Neuronal stem cell (in vitro differentiated cells): Measurements from ENCODE around the gene UNC80.

Experiments used
- DNase-seq: peaks from one replicate; pipeline ENCODE4 v3.0.0-alpha.2; 2013; ENCODE audit warnings: low spot score
- H2AFZ ChIP-seq: one replicate; pipeline ENCODE4 v1.6.1; 2013; ENCODE audit warnings: mild to moderate bottlenecking, low read length, inconsistent platforms
- H2AK5ac ChIP-seq: 2 replicates; pipeline ENCODE4 v1.6.1; 2013; ENCODE audit warnings: low read depth, mild to moderate bottlenecking, inconsistent platforms, low read length, moderate library complexity, mixed read lengths
- H2BK120ac ChIP-seq: 2 replicates; pipeline ENCODE4 v1.6.1; 2013; ENCODE audit warnings: low read depth, mild to moderate bottlenecking, inconsistent platforms, low read length, moderate library complexity, mixed read lengths
- H2BK12ac ChIP-seq: one replicate; pipeline ENCODE4 v1.6.1; 2013; ENCODE audit warnings: low read length, inconsistent platforms
- H2BK15ac ChIP-seq: 2 replicates; pipeline ENCODE4 v1.6.1; 2013; ENCODE audit warnings: mild to moderate bottlenecking, low read length, inconsistent platforms, mixed read lengths
- H2BK5ac ChIP-seq: one replicate; pipeline ENCODE4 v1.6.1; 2013; ENCODE audit warnings: inconsistent platforms, mild to moderate bottlenecking, low read length, moderate library complexity
- H3K14ac ChIP-seq: one replicate; pipeline ENCODE4 v1.6.1; 2013; ENCODE audit warnings: low read length, inconsistent platforms
- H3K18ac ChIP-seq: 2 replicates; pipeline ENCODE4 v1.6.1; 2013; ENCODE audit warnings: low read length, inconsistent platforms
- H3K23ac ChIP-seq: 2 replicates; pipeline ENCODE4 v1.6.1; 2013; ENCODE audit warnings: low read depth, mild to moderate bottlenecking, mixed read lengths, low read length, inconsistent platforms; ENCODE audit not compliant: poor library complexity
- H3K27ac ChIP-seq: replicated peaks from 3 replicates; pipeline ENCODE4 v1.5.1; 2013; ENCODE audit warnings: low read length, inconsistent platforms
- H3K27me3 ChIP-seq, 3 experiments: 2 replicates each; pipeline ENCODE4 v1.6.1; 2013; ENCODE audit warnings: low read length in 3 of 3, mild to moderate bottlenecking in 2 of 3, inconsistent platforms in 1 of 3, low read depth in 1 of 3, mixed read lengths in 1 of 3, moderate library complexity in 1 of 3; ENCODE audit not compliant: control insufficient read depth in 3 of 3, insufficient read depth in 3 of 3
- H3K36me3 ChIP-seq, 2 donors: replicated peaks in 1 of 2; 2 replicates each; pipeline ENCODE4 v1.6.1; 2013; ENCODE audit warnings: low read length in 2 of 2; ENCODE audit not compliant: control insufficient read depth in 2 of 2, insufficient read depth in 2 of 2
- H3K4ac ChIP-seq: 2 replicates; pipeline ENCODE4 v1.6.1; 2013; ENCODE audit warnings: inconsistent platforms, mild to moderate bottlenecking, low read length, moderate library complexity
- H3K4me1 ChIP-seq, 2 donors: 1 replicate in 1 of 2; 2 replicates in 1 of 2; pipeline ENCODE4 v1.6.1; 2013; ENCODE audit warnings: low read length in 2 of 2, low read depth in 1 of 2; ENCODE audit not compliant: control insufficient read depth in 2 of 2, insufficient read depth in 1 of 2
- H3K4me2 ChIP-seq: one replicate; pipeline ENCODE4 v1.6.1; 2013; ENCODE audit warnings: mild to moderate bottlenecking, low read length, inconsistent platforms; ENCODE audit not compliant: insufficient read depth, poor library complexity, severe bottlenecking
- H3K4me3 ChIP-seq, 2 donors: 2 replicates each; pipeline ENCODE4 v1.5.1; 2013; ENCODE audit warnings: low read length in 2 of 2, mild to moderate bottlenecking in 2 of 2, inconsistent platforms in 1 of 2, moderate library complexity in 1 of 2
- H3K79me1 ChIP-seq: one replicate; pipeline ENCODE4 v1.6.1; 2013; ENCODE audit warnings: low read depth, mild to moderate bottlenecking, inconsistent platforms, low read length, moderate library complexity
- H3K9ac ChIP-seq: one replicate; pipeline ENCODE4 v1.6.1; 2013; ENCODE audit warnings: mild to moderate bottlenecking, low read depth, low read length, inconsistent platforms; ENCODE audit not compliant: poor library complexity
- H3K9me3 ChIP-seq, 2 donors: replicated peaks in 1 of 2; 2 replicates each; pipeline versions ENCODE3 to v1.6.1; 2013; ENCODE audit warnings: low read length in 2 of 2, mild to moderate bottlenecking in 2 of 2, inconsistent platforms in 1 of 2, low read depth in 1 of 2, mixed read lengths in 1 of 2, moderate library complexity in 1 of 2; ENCODE audit not compliant: control insufficient read depth in 2 of 2, insufficient read depth in 1 of 2
- H4K8ac ChIP-seq: one replicate; pipeline ENCODE4 v1.6.1; 2013; ENCODE audit warnings: low read depth, mild to moderate bottlenecking, inconsistent platforms, low read length, moderate library complexity
- H4K91ac ChIP-seq: one replicate; pipeline ENCODE4 v1.6.1; 2013; ENCODE audit warnings: low read length, low read depth, mild to moderate bottlenecking, inconsistent platforms; ENCODE audit not compliant: poor library complexity
- WGBS, 2 donors: extraction: QIAGEN DNeasy Blood & Tissue Kit; methylation state at CpG; one replicate each; pipeline ENCODE4 v1.1.7; 2013; ENCODE audit warnings: missing lambda C conversion rate in 2 of 2, mixed read lengths in 1 of 2; ENCODE audit not compliant: insufficient read length in 2 of 2, insufficient replicate concordance in 1 of 2; ENCODE audit errors: extremely low coverage in 2 of 2; 5-methylcytosine and 5-hydroxymethylcytosine counted together

The UNC80 gene

GRCh38 chr2:209878701-209879100 is 107.1 kb downstream of the UNC80 start:
- Histone ChIP-seq H2AK5ac (no peak overlapping the region), H3K27ac (no peak overlapping the region), H2BK12ac (no peak overlapping the region), H3K4me2 (no peak overlapping the region), H3K18ac (no peak overlapping the region), H3K9ac (no peak overlapping the region), H2BK120ac (no peak overlapping the region), H3K36me3 (no peaks in the 10 kb centered on the region), H3K4me1 (peaks cover 1 to 6% of the 10 kb centered on the region in 2 donors), H3K9me3 (peaks cover 0 to 2% of the 10 kb centered on the region in 2 donors), H4K91ac (no peak overlapping the region), H2BK15ac (no peak overlapping the region), H2AFZ (no peak overlapping the region), H3K79me1 (no peaks in the 10 kb centered on the region), H3K23ac (no peak overlapping the region), H3K4ac (no peak overlapping the region), H2BK5ac (no peak overlapping the region), H3K14ac (no peak overlapping the region), H4K8ac (no peak overlapping the region), H3K27me3 (no peaks in the 10 kb centered on the region), H3K4me3 (no peak overlapping the region)
- DNase-seq = no peak
- no CpG with 5 or more reads among the region's 4 CpGs for WGBS, 2 donors

DNA sequence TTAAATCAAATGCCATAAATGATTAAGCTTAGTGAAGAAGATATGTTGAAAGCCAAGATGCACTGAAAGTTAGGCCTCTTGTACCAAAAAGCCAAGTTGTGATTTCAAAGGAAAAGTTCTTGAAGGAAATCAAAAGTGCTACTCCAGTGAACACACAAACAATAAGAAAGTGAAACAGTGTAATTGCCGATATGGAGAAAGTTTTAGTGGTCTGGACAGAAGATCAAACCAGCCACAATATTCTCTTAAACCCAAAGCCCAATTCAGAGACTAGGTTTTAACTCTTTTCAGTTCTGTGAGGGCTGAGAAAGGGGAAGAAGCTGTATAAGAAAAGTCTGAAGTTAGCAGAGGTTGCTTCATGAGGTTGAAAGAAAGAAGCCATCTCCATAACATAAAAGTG is 129.0 kb downstream of the UNC80 start:
- no peak overlapping the region for H3K14ac ChIP-seq
- no peak overlapping the region for H3K9ac ChIP-seq
- H2BK12ac ChIP-seq = no peak overlapping the region
- peaks cover 0 to 7% of the 10 kb centered on the region in 2 donors for H3K4me1 ChIP-seq
- no peak overlapping the region for H3K4me3 ChIP-seq
- no peaks in the 10 kb centered on the region for H3K27me3 ChIP-seq
- H4K8ac ChIP-seq = no peak overlapping the region
- H2BK15ac ChIP-seq = no peak overlapping the region
- no peak overlapping the region for H3K18ac ChIP-seq
- peaks cover 3 to 6% of the 10 kb centered on the region in 2 donors for H3K9me3 ChIP-seq
- no peak overlapping the region for H3K4ac ChIP-seq
- no peak overlapping the region for H3K27ac ChIP-seq
- H2BK120ac ChIP-seq = no peak overlapping the region
- no peak for DNase-seq
- H2BK5ac ChIP-seq = no peak overlapping the region
- H3K23ac ChIP-seq = no peak overlapping the region
- no peaks in the 10 kb centered on the region for H3K79me1 ChIP-seq
- no peak overlapping the region for H2AFZ ChIP-seq
- no CpG with 5 or more reads among the region's 1 CpG for WGBS, 2 donors
- H2AK5ac ChIP-seq = no peak overlapping the region
- no peak overlapping the region for H4K91ac ChIP-seq
- H3K4me2 ChIP-seq = no peak overlapping the region
- H3K36me3 ChIP-seq = no peaks in the 10 kb centered on the region

DNA sequence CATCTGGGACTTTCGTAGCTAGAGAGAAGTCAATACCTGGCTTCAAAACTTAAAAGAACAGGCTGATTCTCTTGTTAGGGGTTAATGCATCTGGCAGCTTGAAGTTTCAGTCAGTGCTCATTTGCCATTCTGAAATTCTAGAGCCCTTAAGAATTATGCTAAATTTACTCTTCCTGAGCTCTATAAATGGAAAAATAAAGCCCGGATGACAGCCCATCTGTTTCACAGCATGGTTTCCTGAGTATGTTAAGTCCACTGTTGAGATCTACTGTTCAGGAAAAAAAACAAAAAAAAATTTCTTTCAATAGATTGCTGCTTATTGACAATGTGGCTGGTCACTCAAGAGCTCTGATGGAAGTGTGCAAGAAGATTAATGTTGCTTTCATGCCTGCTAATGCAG is 129.5 kb downstream of the UNC80 start:
- WGBS, 2 donors = no CpG with 5 or more reads among the region's 2 CpGs
- Histone ChIP-seq H3K4me1 (peaks cover 0 to 7% of the 10 kb centered on the region in 2 donors), H3K79me1 (no peaks in the 10 kb centered on the region), H3K9ac (no peak overlapping the region), H3K9me3 (peaks cover 4 to 6% of the 10 kb centered on the region in 2 donors), H3K36me3 (no peaks in the 10 kb centered on the region), H3K27ac (no peak overlapping the region), H2BK15ac (no peak overlapping the region), H3K18ac (no peak overlapping the region), H4K8ac (no peak overlapping the region), H2AFZ (no peak overlapping the region), H2BK120ac (no peak overlapping the region), H2AK5ac (no peak overlapping the region), H3K4ac (no peak overlapping the region), H2BK12ac (no peak overlapping the region), H2BK5ac (no peak overlapping the region), H3K4me2 (no peak overlapping the region), H4K91ac (no peak overlapping the region), H3K14ac (no peak overlapping the region), H3K23ac (no peak overlapping the region), H3K27me3 (no peaks in the 10 kb centered on the region), H3K4me3 (no peak overlapping the region)
- no peak for DNase-seq

DNA sequence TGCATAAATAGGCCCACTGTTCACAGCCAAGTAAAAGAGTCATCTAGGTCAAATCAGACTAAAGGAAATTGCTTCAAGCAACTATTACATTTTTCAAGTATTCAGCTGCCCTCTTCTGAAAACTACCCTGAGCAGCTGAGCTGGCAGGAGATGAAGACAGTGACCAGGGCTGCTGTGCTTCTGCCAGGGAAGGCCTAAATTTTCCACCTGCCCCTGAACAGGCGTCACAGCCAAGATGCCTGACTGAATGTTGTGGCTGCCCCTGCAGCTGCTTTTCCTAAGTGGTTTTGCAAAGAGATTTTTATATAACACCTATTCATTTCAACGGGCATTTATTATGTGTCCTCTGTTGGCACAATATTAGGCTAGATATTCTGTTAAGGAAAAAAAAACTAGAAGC is 134.1 kb downstream of the UNC80 start:
- no peak overlapping the region for H3K27ac ChIP-seq
- peaks cover 0 to 4% of the 10 kb centered on the region in 2 donors for H3K36me3 ChIP-seq
- no peak overlapping the region for H3K18ac ChIP-seq
- no peak overlapping the region for H3K4ac ChIP-seq
- H3K4me3 ChIP-seq = no peak overlapping the region
- no peak overlapping the region for H4K91ac ChIP-seq
- peaks cover 4 to 15% of the 10 kb centered on the region in 2 donors for H3K9me3 ChIP-seq
- DNase-seq = no peak
- no peak overlapping the region for H4K8ac ChIP-seq
- WGBS, 2 donors = no CpG with 5 or more reads among the region's 2 CpGs
- no peaks in the 10 kb centered on the region for H3K27me3 ChIP-seq
- H3K4me1 ChIP-seq = peaks cover 0 to 7% of the 10 kb centered on the region in 2 donors
- no peak overlapping the region for H2AFZ ChIP-seq
- no peak overlapping the region for H2BK120ac ChIP-seq
- H3K9ac ChIP-seq = no peak overlapping the region
- H2BK5ac ChIP-seq = no peak overlapping the region
- no peak overlapping the region for H3K4me2 ChIP-seq
- H3K79me1 ChIP-seq = no peaks in the 10 kb centered on the region
- H2BK12ac ChIP-seq = no peak overlapping the region
- H2BK15ac ChIP-seq = no peak overlapping the region
- no peak overlapping the region for H3K23ac ChIP-seq
- H2AK5ac ChIP-seq = no peak overlapping the region
- H3K14ac ChIP-seq = no peak overlapping the region
